NCI-H187 (cell line): ENCODE measurements around the gene GANAB.
"Not testable (repeated sequence)": the region's sequence is repeated elsewhere in the genome, so short reads cannot be mapped to it uniquely, and the experiment has no call there.

ENCODE experiments used
- DNase-seq, 2 experiments: peaks; one replicate each; lab custom pipeline; 2025; lab: John Stamatoyannopoulos, UW

The GANAB gene

GRCh38 chr11:62621567-62622470, 24.6 kb downstream of the GANAB start, which contains the start of gene B3GAT3:
Gene B3GAT3 (minus strand): TSS chr11:62621986. CDS start chr11:62621947, 39 bp downstream.
- peak; percentile 94 to 95 for DNase-seq

GRCh38 chr11:62621027-62621566, 25.3 kb downstream of the GANAB start:
- no peak for DNase-seq

DNA sequence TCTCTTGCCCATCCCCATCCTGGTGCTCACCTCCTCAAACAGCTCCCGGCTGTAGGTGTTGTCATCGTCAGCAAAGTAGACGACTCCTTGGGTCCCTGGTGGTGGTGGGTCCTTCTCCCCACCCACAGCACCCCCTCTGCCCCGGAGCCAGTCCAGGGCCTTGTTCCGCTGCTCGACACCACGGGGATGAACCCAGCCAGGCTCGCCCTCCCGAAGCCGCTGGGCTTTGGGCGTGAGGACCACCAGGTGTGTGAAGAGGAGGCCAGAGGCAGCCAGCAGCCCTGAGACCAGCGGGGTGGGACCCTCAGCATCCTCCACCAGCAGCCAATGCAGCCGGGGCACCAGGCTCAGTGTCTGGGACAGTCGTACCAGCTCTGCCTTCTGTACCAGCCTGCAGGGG, 29.5 kb downstream of the GANAB start:
- not testable (repeated sequence) for DNase-seq

- DNase-seq = no peak
Observed at GRCh38 chr11:62615521-62615920, 30.9 kb downstream of the GANAB start.

DNA sequence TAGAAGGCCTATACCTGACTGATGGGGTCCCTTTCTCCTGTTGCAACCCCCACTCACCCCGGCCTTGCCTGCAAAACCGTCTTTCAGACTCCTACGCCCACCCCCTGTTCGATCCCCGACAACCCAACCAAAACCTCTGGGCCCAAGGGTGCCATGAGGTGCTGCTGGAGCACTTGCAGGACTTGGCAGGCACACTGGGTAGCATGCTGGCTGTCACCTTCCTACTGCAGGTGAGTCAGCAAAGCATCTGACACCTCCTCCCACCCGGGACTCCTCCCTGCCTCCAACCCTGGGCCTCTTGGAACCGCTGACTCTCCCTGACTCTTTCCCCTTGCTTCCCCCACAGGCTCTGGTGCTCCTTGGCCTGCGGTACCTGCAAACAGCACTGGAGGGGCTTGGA, 32.1 kb downstream of the GANAB start:
- DNase-seq = no peak

DNA sequence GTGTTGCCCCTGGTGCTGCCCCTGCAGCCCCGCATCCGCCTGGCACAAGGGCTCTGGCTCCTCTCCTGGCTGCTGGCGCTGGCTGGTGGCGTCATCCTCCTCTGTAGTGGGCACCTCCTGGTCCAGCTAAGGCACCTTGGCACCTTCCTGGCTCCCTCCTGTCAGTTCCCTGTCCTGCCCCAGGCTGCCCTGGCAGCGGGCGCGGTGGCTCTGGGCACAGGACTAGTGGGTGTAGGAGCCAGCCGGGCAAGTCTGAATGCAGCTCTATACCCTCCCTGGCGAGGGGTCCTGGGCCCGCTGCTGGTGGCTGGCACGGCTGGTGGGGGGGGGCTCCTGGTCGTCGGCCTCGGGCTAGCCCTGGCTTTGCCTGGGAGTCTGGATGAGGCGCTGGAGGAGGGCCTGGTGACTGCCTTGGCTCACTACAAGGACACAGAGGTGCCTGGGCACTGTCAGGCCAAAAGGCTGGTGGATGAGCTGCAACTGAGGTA, 33.1 kb downstream of the GANAB start:
- DNase-seq = no peak

DNA sequence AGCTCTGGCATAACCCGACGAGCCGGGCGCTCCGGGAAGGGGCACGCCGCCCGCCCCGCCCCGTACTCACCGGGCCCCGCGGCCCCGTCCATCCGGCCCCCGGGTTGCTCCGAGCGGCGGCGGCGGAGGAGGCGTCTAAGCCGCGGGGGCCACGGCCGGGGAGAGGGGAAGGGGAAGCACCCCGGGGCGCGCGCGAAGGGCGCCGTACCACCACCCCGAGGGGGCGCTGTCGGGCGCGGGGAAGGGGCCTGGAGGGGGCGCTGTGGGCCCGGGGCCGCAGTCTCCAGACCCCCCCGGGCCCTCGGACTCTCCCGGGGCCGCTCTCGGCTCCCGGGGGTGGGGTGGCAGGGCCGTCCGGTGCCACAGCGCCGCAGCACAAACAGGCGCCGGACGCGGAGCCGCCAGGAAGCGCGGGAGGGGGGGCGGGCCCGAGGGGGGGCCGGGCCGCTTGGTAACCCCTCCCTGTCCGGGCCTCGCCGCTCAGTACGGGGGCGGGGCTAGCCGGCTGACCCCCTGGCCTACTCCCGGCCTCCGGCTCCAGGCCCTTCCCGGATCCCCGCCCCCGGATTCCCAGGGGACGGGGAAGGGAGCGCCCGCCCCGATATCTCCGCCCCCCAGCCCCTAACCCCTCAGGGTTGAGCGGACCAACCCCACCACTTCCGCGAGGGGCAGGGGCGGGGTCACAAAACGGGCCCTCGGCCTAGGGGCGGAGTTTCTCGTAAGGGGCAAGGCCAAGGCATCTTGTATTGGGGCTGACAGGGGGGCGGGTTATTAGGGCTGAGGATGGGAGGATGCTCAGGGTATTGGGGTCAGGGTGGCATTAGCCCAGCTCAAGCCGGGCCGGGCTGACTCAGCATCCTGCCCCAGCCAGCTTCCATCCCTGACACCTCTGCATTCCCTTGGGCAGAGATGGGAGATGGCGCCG, 33.8 kb downstream of the GANAB start, which contains the start of the genes EML3 and ROM1:
Gene EML3 (minus strand): TSS at position 410 of the 925 bp plus-strand sequence. CDS start 318 bp downstream, at position 92.
Gene ROM1 (plus strand): TSS at position 892 of the 925 bp plus-strand sequence. CDS start 25 bp downstream, at position 917.
- peak; percentile 25 to 57 for DNase-seq

DNA sequence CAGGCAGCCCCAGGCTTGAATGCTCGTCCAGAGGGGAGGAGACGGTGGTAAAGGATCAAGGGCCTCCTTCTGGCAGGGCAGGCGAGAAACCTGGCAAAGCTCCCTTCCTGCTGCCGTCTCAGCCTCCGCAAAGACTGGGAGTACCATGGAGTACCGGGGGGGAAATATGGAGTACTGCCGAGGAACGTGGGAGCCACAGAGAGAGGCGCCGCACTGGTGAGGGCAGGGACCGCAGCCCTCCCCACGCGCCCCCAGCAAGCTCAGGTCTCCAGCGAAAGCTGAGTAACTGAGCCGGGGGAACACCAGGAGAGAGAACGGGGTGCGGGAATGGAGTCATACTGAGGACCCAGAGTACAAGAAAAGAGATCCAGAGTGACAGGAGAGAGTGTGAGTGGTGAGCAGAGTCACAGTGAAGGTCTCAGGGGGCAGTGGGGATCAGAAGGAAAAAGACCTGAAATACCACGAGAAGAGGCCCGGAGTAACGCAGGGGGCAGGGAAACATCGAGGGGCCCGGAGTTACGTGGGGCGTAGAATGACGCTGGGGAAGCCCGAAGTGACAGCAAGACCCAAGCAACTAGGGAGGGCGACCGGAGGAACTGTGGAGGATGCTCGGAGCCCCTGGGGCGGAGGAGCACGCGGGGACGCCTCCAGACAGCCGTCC, 34.6 kb downstream of the GANAB start:
- no peak for DNase-seq

DNA sequence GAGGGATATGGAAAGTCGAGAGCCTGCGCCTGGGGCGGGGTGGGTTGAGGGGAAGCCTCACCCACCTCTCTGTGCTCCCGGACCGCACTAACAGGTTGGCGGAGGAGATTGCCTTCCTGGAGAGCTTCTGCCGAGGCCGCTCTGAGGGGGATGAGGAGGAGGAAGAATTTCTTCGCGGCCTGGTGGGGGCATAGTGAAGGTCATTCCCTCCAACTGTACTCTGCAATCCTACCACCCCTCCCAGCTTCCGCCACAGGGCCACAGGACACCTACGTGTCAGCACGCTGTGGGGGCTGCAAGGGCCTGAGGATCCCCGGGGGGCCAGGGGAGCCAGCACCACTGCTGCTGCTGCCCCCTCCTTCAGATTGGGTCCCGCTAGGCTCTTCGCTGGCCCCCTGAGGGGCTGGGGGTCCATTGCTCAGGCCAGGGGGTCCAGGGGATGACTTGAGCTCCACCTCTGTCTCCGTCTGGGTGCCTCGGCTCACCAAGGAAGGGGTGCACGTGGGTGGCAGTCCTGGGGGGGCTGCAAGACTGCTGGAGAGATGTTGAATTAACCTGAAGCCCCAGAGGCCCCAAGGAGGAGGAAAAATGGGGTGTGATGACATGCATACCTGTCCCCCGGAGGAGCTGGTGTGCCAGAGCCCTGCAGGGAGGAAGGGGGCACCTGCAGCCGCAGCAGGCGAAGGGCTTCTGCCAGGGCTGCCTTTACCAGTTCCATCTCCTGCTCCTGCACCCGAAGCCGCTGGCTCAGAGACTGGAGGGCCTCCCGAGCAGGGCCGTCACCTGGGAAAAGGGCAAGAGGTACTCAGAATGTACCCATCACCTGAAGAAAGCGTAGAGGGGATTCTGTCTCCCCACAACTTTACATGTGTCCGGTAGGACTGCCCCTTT, 35.4 kb downstream of the GANAB start:
- no peak for DNase-seq

DNA sequence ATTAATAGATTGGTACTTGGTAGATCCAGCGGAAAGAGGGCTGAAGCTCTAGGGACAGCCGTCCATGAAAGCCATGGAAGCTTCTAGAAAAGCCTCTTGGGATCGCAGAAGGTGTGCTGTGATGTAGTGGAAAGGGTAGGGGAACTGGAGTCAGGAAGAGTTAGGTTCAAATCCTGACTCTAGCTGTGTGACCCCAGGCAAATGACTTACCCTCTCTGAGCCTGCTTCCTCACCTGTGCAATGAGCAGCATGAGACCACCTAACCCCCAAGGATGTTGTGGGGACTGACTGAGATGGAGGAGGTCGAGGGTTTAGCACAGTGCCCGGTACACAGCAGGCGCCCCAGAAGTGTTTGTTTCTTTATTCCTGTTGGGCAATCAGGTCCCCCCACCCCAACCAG, 36.0 kb downstream of the GANAB start:
- DNase-seq = no peak

DNA sequence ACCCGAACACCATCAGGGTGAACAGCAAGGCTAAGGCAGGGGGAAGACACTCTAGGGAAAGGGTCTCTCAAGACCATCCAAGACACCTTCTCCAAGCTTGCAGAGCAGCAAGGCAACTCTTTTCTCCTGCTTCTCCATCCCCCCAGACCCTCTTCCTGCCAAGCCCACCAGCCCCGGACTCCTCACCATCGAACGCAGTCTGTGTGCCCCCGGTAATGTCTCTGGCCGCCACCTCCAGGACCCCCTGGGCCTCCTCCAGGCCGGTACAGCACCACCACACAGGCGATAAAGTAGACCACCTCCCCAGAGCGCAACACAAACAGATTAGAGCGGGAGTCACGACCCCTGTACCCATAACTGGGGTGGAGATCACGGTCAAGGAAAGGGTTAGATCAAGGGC, 37.6 kb downstream of the GANAB start:
- no peak for DNase-seq

GRCh38 chr11:62607714-62608113, 38.7 kb downstream of the GANAB start:
- DNase-seq = no peak

GRCh38 chr11:62605902-62606301, 40.5 kb downstream of the GANAB start:
- no peak for DNase-seq

- no peak for DNase-seq
Observed at GRCh38 chr11:62605467-62605866, 40.9 kb downstream of the GANAB start.

DNA sequence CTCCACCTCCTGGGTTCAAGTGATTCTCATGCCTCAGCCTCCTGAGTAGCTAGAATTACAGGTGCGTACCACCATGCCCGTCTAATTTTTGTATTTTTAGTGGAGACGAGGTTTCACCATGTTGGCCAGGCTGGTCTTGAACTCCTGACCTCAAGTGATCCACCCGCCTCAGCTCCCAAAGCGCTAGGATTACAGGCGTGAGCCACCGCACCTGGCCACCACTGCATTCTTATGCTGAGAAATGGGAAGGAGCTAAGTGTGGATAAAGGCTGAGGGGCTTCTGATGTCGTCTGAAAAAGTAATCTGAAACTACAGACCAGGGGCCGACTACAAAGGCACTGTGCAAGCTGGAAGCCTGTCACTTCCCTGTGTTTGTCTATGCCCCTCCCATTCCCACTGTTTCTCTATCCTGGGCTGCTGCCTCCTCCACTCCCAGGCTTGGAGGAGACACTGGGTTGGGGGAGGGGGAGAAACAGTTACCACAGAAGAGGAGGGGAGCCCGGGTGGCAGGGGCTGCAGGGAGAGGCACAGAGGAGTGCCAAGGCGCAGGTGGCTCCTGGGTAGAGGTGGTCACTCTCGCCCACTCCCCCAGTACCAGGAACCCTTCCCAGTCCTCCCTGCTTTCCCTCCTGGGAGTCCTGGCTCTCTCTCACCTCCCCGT, 41.8 kb downstream of the GANAB start:
- no peak for DNase-seq

DNA sequence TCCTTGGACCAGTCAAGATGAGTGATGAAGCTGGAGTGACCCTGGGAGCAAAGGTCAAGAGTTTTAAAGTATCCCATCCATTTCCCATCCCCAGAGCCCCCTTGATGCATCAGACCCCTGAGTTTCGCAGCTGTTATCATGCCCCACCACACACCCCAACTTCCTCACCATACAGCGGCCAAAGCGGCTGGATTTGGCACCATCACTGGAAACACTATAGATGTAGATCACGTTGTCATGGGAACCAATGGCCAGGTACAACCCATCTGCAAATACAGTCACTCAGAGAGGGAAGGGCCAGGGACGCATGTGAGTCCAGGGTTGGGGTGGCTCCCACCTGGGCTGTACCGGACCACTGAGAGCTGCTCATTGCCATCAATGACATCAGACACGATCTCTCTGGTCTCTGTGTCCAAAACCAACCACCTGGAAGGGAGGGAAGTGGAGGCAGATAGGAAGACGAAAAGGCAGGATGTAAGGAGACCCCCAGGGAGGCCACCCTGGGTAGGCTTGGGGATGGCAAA, 42.6 kb downstream of the GANAB start:
- DNase-seq = no peak

GRCh38 chr11:62603072-62603408, 43.4 kb downstream of the GANAB start:
- no peak for DNase-seq

GRCh38 chr11:62602141-62603071, 44.0 kb downstream of the GANAB start:
- DNase-seq = peak in 1 of 2 experiments; percentile 36
